HTR-8/SVneo (cell line): ENCODE data around the gene IFITM1.
"Not testable (repeated sequence)": the region's sequence is repeated elsewhere in the genome, so short reads cannot be mapped to it uniquely, and the experiment has no call there.

Source experiments
- DNase-seq: peaks from one replicate; pipeline ENCODE4 v3.0.0; 2011; ENCODE audit warnings: low spot score, mixed read lengths; ENCODE audit not compliant: insufficient read length
- FAIRE-seq: peaks from 2 replicates; lab custom pipeline; 2011; peaks lifted over from hg19 to GRCh38; lab: Jason Lieb, UNC

The IFITM1 gene

DNA sequence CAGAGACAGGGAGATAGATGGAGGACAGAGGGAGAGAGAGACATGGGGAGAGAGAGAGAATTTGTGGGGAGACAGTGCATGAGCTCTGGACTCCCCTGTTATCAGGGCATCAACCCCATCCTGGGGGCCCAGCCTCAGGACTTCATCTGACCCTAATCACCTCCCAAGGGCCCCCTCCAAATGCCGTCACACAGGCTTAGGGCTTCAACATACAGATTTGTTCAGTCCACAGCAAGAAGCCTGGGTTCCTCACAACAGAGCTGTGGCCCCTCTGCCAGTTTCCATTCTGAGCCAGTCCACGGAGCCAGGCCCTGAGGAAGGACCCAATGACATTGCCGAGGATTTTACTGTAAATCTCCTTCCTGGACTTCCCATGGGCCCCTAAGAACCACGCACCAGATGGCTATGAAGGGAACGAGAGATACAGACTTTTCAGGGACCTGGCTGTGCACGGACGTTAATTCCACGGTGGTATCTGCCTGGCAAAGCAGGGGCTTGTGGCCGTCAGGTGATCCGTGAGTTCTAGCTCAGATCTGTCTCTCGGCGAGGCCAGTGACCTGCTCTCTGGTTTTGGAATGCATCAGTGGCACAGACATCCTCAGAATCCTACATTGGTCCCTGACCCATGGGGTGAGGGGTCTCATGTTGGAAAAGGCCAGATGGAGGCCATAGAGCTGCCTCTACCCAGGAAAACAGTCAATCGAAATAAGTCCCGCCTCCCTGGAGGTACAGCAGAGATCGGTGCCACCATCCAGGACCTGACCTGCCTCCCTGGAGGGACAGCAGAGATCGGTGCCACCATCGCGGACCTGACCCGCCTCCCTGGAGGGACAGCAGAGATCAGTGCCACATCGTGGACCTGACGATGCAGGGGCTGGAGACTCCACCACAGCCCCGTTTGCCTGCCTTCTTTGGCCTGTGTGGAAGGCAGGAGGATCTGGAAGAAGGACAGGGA, 46.8 kb downstream of the IFITM1 start:
- peak; percentile 16 for FAIRE-seq
- no peak for DNase-seq

DNA sequence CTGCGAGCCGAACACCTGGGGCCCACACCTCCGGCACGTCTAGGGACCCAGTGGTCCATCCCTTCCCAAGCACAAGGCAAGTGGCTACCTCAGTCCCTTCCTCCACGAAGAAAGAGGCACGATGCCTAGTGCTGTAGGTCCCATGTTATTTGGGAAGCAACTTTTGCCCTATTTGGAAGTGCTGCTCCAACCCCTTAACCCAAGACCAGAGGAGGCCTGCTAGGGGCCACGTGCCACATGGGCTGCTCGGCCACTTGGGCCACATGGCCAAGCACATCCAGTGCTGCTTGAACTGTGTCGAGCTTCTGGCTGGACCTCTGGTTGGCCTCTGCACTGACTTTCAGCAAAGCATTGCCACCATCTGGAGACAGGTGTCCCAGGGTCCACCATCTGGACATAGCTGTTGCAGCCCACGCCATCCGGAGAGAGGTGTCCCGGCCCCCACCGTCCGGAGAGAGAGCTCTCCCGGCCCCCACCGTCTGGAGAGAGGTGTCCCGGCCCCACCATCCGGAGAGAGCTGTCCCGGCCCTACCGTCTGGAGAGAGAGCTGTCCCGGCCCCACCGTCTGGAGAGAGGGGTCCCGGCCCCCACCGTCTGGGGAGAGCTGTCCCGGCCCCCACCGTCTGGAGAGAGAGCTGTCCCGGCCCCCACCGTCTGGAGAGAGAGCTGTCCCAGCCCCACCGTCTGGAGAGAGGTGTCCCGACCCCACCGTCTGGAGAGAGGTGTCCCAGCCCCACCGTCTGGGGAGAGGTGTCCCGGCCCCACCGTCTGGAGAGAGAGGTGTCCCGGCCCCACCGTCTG, 49.0 kb downstream of the IFITM1 start:
- FAIRE-seq (no peak), DNase-seq (no peak)

GRCh38 chr11:363443-363805, 49.6 kb downstream of the IFITM1 start:
- not testable (repeated sequence) for DNase-seq, FAIRE-seq

DNA sequence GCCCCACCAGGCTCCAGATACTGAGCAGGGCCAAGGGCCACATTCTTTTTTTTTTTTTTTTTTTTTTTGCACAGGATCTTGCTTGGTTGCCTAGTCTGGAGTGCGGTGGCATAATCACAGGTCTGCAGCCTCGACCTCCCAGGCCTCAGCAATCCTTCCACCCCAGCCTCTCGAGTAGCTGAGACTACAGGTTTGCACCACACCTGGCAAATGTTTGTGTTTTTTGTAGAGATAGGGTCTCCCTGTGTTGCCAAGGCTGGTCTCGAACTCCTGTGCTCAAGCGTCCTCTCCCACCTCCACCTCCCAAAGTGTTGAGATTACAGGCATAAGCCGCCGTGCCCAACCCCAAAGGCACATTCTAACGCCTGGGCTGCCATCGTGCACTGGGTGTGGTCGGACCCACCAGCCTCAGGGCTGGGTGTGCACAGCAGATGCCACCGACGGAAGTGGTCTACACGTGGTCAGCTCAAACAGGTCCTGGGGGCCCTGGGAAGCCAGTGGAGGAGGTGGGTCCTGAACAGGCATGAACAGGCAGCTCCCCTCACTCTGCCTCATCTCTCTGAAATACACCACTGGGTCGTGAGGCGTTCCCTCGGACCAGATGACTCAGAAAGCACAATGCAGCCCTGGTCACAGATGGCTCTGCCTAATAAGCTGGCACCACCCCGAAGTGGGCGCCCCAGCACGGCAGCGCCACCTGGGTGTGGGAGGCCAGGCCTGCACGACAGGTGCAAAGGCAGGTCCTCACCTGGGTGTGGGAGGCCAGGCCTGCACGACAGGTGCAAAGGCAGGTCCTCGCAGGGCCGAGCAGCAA, 50.3 kb downstream of the IFITM1 start:
- DNase-seq, result peak; percentile 67
- peak; percentile 88 for FAIRE-seq
